ENCODE results near the gene GIPC2.
A peak's percentile ranks its signal among the peaks of the same experiment; 100 is the strongest.

Gene GIPC2

DNA sequence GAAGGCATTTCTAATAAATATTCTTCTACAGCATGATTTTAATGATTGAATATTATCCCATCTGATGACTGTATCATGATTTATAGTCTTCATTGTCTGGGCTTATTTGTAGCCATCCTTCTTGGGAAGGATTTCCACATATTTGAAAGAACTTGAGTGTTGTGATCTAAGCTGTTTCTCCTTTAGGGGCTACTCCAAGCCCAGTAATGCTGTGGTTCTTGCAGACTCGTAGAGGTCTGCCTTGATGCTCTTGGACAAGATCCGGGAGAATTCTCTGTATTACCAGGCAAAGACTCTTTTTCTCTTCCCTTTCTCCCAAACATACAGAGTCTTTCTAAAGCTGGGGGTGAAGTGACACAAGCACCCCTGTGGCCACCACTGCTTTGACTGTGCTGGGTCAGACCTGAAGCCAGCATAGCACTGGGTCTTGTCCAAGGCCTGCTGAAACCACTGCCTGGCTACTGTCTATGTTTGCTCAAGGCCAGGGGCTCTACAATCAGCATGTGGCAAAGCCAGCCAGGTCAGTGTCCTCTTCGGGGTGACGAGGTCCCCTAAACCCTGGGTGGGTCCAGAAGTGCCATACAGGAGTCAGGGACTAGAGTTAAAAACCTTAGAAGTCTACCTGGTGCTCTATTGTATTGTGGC, 107.4 kb downstream of the GIPC2 start:
- DNase-seq: no peak

GRCh38 chr1:78155121-78155520, 109.4 kb downstream of the GIPC2 start:
- no peak for DNase-seq

- DNase-seq: peak; percentile 82
These were observed 111.2 kb downstream of the GIPC2 start for GRCh38 chr1:78156805-78157521.

DNA sequence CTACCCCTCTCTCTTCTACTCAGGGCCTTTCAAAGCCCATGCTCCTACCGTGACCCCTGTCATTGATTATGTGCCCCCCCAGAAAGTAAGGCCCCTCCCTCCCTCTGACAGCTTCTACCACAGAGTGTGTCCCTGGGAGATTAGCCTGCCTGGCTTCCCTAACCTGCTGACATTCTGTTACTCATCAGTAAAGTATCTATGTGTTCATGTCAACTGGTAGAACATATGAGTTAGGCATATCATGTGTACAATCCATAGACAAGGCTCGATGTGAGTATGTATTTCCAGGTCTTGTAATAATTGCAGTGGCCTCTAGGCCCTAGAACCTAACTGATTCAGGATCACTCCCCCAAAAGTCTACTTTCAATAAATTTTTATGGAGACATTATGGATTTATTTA, 120.0 kb downstream of the GIPC2 start:
- DNase-seq: peak; percentile 52

DNA sequence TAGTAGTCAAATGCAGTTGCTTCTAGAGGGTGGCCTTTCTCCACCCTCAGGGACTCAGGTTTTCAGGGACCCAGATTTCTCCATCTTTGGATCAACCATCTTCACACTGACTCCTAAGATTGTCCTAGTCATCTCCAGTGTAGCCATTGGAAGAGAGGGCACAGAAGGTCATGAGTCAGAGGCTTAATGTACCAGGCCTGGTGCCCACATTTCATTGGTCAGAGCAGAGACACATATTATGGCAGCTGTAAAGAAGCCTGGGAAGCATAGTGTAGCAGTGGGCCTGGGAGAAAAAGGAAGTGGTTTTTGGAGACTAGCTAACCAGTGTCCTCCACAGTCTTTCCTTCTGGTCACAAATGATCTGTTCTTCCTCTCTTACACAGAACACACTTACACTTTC, 122.5 kb downstream of the GIPC2 start:
- peak; percentile 71 for DNase-seq

GRCh38 chr1:78170859-78171258, 125.1 kb downstream of the GIPC2 start:
- peak; percentile 16 for DNase-seq

- peak; percentile 83 for DNase-seq
These were observed 126.2 kb downstream of the GIPC2 start for GRCh38 chr1:78171736-78172590.

DNA sequence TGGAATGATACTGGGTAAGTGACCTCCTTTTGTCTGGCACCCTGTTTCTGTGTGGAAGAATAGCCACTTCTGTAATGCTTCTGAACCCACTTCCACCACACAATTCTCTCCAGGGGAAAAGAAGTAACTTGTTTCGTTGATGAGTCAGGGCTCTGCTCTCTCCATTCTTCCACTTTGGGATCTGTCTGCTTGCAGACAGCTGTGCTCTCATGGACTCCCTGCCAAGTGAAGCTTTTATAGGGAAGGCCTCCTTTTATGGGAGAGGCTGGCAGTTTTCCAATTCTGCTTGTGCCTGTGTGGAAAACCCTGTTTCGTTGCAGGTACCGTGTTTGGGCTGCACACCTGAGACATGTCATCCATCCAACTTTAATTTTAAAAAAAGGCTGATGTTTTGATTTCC, 130.7 kb downstream of the GIPC2 start:
- peak; percentile 79 for DNase-seq

DNA sequence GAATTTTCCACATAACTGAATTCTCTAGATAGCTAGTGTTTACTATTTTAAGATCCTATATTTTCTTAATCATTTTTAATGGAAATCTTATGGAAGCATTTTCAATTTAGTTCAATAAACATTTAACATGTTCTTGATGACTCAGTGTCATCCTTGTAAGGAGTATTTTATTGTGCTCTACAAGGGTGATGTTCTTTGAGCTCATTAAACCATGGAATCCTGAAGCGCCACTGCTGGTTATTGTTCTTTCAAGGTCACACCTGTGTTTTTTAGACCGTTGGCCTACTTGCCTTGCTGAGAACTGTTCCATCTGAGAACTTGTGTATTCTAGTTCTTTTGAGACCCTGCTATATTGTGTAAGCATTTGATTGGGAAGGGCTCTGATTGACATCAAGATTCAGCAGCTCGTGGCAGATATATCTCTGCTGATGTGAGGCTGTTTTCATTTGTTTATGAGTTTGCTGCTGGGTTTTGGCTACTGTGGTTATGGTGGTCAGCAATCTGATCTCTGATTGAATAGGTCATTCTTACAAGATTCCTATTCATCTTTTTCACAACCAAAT, 132.0 kb downstream of the GIPC2 start:
- no peak for DNase-seq

DNA sequence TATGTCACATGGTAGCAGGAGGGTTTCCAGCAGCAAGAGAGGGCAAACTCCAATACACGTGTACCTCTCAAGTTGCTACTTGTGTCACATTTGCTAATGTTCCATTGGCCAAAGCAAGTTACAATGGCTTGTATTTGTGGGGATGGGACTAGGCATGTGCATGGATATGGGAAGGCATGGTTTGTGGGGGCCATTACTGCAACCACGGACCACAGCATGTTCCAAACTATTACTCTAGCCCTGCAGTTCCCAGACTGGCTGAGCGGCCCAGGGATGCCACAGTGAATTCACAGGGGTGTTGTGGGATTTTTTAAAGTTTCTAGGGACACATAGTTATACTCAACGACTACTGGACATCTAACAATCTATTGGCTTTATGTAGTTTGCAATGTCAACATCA, 133.1 kb downstream of the GIPC2 start:
- no peak for DNase-seq

GRCh38 chr1:78184460-78185072, 138.8 kb downstream of the GIPC2 start:
- DNase-seq: no peak

Measured in HCEC 1CT (cell line).